HUDEP-2 (cell line): ENCODE data around the gene FOLR1.
A peak's percentile ranks its signal among the peaks of the same experiment; 100 is the strongest.
"Not testable (repeated sequence)": the region's sequence is repeated elsewhere in the genome, so short reads cannot be mapped to it uniquely, and the experiment has no call there.

Experiments used
- DNase-seq, 76 experiments: peaks; one replicate each; lab custom pipeline; 2025; ENCODE audit not compliant: unreplicated experiment in 76 of 76; lab: John Stamatoyannopoulos, UW

Gene FOLR1

DNA sequence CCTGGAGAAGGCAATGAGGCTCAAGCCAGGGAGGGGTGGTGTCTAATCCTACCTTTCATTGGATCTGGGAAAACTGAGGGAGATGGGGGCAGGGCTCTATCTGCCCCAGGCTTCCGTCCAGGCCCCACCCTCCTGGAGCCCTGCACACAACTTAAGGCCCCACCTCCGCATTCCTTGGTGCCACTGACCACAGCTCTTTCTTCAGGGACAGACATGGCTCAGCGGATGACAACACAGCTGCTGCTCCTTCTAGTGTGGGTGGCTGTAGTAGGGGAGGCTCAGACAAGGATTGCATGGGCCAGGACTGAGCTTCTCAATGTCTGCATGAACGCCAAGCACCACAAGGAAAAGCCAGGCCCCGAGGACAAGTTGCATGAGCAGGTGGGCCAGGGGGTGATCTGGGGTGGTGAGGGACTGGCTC is at the start of gene FOLR1:
Gene FOLR1 (plus strand): TSS at position 180 of the 421 bp plus-strand sequence. CDS start 34 bp downstream, at position 214.
- DNase-seq: peak in 1 of 76 experiments; percentile 2

DNA sequence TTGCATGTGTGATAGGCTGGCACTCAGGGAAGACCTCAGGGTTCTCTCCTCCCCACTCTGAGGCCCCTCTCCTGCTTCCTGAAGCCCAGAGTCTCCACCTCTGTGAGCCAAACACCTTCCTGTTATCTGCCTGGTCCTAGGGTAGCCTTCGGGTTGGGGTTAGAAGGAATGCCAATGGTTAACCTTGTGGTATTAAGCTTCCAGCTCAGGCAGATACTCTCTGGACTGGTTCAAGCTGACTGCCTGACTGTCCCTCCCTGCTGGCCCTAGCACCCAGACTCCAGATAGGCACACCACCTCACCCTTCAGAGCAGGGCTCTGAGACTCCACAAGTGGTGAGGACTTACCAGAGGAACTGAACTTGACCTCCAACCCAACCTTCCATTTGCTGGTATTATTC is 49.4 kb upstream of the FOLR1 start:
- DNase-seq: not testable (repeated sequence)

DNA sequence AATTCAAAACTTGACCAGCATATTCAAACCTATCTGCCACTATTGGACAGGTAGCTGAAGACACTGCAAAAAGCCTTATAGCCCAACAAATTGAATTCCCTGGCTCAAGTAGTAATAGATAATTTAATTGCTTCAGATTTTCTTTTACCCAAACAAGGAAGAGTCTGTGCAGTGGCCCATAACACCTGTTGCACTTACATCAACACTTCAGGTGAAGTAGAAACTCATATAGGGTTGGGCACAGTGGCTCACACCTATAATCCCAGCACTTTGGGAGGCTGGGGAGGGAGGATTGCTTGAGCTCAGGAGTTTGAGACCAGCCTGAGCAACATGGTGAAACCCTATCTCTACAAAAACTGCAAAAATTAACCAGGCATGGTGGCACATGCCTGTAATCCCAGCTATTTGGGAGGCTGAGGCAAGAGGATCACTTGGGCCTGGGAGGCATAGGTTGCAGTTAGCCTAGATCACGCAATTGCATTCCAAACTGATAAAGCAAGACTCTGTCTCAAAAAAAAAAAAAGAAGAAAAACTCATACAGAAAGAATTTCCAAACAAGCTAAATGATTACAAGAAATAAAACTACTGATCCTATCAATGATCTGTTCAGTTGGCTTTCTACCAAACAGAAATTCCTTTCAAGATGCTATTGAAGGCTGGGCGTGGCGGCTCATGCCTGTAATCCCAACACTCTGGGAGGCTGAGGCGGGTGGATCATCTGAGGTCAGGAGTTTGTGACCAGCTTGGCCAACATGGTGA is 47.0 kb upstream of the FOLR1 start:
- no peak for DNase-seq

DNA sequence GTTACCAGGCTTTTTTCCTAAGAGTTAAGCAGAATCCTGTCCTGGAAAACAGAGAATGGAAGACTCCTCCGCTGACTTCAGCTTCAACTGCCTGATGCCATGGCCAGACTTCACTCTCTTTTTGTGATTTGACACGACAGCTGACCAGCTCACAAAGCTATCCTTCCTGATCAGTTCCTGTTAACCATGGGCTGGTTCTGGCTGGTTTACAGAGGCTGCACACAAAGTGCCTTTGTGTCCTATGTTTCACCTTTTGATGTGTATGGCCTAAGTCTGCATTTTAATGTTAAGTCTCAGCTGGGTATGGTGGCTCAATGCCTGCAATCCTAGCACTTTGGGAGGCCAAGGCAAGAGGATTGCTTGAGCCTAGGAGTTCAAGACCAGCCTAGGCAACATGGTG is 45.3 kb upstream of the FOLR1 start:
- DNase-seq: no peak

DNA sequence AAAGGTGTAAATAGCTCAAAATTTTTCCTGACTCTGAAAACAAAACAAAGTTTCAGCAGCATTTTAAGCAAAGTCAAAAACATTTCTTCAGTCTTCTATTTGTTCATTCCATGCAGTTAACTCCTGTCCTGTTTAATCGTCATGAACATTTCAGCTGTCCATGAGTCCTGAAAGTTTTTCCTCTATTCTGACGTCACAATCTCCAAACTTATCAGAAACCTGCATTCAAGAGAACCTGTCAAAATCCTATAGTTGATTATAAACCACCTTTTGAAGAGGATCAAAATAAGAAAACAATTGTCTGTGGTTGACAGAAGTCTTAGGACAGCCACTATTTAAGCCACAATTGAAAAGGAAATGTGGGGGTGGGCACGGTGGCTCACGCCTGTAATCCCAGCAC is 41.1 kb upstream of the FOLR1 start:
- no peak for DNase-seq

DNA sequence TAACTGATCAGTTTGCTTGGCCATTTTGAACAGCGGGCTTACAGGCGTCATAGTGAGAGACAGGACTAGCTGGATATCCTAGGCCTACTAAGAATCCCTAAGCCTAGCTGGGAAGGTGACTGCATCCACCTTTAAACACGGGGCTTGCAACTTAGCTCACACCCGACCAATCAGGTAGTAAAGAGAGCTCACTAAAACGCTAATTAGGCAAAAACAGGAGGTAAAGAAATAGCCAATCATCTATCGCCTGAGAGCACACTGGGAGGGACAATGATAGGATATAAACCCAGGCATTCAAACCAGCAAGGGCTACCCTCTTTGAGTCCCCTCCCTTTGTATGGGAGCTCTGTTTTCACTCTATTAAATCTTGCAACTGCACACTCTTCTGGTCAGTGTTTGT is 38.1 kb upstream of the FOLR1 start:
- DNase-seq: not testable (repeated sequence)

DNA sequence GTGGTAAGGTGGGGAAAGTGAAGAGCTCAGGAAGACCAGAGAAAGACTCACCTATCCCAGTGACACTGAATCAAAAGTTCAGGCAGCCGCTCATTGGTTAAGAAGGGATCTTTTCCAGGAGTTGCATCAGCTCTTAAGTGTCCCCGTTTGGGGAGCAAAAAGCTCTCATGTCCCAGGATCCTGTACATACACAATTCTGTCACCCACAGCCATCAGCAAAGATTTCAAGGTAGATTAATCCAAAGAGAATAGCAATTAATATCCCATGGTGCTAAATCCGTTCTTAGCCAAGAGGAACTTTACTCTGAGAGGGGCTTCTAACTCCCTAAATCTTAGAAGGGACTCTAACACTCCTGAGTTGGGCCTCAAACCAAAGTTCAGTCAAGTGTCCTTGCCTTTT is 37.1 kb upstream of the FOLR1 start:
- DNase-seq: no peak

DNA sequence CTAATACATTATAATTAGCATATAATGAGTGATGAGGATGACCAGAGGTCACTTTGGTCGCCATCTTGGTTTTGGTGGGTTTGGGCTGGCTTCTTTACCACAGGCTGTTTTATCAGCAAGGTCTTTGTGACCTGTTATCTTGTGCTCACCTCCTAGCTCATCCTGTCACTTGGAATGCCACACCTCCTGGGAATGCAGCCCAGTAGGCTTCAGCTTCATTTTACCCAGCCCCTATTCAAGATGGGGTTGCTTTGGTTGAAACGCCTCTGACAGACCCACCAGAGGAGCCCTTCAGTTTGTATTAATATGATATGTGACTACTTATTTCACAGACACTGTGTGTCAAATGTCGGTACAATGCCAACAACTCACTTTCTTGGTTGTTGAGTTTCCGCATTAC is 36.2 kb upstream of the FOLR1 start:
- no peak for DNase-seq

DNA sequence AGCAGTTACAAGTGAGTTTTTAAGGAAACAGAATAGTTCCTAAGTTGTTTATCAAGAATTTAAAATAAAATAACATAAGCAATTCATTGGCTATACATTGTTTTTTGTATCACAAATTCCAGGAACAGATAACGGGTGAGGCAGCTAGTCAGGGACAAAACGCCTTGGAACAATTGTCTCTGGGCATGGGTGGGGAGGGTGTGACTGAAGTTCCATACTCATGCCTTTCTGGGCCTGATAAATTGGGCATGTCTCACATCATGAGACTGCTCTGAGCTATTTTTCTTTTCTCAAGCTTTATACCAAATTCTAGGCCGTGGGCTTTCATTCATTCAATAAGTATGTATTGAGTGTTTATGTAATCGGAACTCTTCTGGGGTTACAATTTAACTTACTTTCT is 34.8 kb upstream of the FOLR1 start:
- DNase-seq: peak in 65 of 76 experiments; percentile 9 to 78 (median 48)

DNA sequence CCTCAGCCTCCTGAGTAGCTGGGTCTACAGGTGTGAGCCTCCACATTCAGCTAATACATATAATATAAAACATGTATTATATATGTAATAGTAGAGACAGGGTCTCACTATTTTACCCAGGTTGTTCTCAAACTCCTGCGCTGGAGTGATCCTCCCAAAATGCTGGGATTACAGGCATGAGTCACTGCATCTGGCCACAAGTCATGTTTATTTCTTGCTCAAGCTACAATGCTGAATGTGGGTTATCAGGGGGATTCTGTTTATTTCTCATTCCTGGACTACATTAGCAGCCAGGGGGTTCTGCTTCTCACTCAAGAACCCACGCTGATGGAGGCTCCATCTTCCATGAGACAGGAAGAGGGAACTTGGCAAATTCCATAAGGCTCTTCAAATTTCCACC is 31.6 kb upstream of the FOLR1 start:
- DNase-seq: no peak

DNA sequence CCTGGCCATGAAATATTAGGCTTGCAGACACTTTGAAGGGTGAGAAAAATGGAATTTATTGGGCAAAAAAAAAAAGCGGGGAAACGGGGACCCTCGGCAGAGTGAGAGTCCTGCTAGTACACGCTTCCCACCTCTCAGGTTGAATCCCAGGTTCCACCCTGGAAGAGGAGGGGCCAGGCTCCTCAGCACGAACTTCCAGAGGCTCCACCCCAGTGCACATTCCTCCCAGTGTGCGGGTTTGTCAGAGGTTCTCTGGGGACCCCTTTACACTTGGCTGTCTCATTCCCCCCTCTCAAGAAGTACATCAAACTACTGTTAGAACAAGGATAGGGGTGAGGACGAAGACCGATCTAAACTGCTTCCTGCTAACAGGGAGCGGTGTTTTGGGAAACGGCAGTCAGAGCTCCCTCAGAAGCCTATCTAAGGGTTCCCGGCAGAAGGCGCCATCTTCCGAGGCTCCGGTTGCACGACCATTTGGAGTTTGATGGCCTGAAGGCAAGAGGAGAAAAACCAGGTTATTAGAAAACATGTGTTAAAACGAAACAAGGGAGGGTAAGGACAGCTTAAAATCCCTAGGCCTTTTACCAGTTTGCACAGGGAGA is 28.9 kb upstream of the FOLR1 start:
- DNase-seq: no peak

DNA sequence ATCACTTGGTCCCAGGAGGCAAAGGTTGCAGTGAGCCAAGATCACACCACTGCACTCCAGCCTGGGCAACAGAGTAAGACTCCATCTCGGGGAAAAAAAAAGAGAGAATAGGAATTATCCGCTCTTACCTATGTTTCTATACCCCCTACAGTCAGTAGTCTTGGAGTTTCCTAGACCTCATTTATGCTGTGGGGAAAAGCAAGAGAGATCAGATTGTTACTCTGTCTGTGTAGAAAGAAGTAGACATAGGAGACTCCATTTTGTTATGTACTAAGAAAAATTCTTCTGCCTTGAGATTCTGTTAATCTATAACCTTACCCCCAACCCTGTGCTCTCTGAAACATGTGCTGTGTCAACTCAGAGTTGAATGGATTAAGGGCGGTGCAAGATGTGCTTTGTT is 27.8 kb upstream of the FOLR1 start:
- DNase-seq: not testable (repeated sequence)

DNA sequence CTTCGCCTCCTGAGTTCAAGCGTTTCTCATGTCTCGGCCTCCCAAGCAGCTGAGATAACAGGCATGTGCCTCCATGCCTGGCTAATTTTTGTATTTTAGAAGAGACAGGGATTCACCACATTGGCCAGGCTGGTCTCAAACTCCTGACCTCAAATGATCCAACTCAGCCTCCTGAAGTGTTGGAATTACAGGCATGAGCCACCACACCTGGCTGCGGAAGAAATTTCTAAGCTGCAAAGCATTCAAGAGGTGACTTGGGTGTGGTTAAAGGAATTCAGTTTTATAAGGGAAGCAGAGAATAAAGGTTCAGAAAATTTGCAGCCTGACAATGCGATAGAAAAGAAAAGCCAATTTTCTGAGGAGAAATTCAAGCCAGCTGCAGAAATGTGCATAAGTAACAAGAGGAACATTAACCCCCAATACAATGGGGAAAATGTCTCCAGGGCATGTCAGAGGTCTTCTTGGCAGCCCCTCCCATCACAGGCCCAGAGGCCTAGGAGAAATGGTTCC is 22.8 kb upstream of the FOLR1 start:
- not testable (repeated sequence) for DNase-seq

DNA sequence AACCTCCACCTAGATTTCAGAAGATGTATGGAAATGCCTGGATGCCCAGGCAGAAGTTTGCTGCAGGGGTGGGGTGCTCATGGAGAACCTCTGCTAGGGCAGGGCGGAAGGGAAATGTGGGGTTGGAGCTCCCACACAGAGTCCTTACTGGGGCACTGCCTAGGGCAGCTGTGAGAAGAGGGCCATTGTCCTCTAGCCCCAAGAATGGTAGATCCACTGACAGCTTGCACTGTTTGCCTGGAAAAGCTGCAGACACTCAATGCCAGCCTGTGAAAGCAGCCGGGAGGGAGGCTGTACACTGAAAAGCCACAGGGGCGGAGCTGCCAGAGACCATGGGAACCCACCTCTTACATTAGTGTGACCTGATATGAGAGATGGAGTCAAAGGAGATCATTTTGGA is 22.2 kb upstream of the FOLR1 start:
- not testable (repeated sequence) for DNase-seq

DNA sequence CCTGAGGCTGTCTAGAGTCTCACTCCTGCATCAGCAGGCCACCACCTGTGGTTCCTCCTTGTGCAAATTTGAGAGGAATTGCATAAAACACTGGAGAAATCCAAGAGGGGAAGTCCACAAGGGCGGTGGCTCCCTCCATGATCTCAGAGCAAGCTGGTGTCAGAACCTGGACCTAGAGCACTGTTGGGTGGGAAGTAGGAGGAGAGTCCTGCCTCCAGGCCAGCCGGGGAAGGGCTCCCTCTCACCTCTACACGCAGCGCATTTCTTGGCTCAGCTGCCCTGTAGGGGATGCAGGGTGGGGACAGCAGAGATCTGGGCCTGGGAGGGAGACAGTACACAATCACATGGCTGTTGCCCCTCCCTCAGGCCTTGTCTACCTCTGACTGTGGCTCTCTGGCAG is 19.9 kb upstream of the FOLR1 start:
- not testable (repeated sequence) for DNase-seq

DNA sequence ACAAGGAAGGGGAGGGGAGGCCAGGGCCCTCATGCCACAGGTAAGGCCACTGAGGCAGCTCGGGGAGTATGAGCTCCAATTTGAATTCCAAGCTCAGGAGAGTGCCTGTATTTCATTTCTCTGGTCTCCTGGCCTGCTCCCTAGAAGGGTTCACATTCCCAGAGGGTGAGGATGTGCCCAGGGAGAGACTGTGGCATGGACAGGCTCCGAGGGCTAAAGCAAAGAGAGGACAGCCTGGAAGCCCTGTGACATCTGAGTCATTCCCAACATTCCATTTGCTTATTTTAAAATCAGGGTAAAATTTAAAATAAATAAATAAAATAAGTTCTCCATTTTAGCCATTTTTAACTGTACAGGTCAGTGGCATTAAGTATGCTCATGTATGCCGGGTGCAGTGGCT is 18.6 kb upstream of the FOLR1 start:
- no peak for DNase-seq

DNA sequence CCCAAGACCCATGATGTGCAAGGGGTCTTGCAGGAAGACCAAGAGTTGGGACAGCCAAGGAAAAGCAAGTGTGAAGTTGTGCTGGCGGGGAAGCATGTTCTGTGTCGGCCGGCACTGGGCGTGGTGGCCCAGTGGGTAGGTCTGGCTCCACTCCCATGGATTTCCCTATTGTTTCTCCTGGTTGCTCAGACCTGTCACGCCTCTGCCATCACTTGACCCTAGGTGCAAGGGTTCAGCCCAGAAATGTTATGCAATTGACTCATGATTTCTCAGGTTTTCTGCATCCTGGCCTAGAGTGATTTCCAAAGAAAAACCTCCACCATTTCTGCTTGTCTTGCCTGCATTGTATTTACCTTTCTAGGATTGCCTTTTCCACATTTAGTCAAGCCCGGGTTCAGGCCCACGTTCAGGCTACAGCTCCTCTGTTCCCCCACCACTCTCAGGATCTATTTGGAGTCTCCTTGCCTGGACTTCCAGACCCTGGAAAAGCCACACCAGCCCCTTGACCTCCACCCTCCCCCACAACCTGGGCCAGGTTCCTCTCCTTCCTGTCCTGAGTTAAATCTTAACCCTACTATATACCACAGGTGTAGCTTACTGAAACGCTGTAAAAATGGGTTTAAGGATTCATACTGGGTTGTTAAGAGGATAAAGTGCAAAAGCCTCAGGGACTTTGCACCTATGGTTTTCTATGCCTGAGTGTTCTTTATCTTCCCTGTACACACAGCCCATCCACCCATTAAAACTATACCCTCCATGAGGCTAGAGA is 17.5 kb upstream of the FOLR1 start:
- no peak for DNase-seq

DNA sequence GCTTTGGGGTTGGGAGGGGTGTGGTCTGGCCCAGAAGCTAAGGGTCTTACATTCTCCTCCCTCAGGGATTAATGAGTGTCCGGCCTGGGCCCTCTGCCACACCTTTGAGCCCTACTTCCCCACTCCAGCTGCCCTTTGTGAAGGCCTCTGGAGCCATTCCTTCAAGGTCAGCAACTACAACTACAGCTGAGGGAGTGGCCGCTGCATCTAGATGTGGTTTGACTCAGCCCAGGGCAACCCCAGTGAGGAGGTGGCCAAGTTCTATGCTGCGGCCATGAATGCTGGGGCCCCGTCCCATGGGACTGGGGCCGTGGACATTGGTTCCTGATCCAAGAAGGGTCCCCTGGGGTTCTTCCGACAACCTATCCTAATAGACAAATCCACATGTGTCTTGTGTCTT is 14.3 kb upstream of the FOLR1 start:
- DNase-seq: no peak

DNA sequence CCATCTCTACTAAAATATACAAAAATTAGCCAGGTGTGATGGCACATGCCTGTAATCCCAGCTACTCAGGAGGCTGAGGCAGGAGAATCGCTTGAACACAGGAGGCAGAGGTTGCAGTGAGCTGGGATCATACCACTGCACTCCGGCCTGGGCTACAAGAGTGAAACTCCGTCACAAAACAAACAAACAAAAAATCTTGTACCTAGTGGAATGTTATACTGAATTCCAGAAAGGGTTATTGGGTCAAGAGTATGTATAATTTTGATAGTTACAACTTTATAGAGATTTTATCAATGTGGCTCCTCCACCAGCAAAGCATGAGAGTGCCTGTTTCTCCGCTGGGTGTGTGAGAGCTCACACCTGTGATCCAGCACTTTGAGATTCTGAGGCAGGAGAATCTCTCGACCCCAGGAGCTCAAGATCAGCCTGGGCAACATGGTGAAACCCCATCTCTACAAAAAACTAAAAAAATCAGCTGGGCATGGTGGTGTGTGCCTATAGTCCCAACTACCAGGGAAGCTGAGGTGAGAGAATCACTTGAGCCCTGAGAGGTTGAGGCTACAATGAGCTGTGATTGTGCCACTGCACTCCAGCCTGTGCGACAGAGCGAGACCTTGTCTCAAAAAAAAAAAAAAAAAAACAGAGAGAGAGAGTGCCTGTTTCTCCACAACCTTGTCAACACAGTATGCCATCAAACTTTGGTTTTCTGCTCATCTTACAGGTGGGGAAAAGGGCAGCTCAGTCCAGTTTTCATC is 12.7 kb upstream of the FOLR1 start:
- no peak for DNase-seq

DNA sequence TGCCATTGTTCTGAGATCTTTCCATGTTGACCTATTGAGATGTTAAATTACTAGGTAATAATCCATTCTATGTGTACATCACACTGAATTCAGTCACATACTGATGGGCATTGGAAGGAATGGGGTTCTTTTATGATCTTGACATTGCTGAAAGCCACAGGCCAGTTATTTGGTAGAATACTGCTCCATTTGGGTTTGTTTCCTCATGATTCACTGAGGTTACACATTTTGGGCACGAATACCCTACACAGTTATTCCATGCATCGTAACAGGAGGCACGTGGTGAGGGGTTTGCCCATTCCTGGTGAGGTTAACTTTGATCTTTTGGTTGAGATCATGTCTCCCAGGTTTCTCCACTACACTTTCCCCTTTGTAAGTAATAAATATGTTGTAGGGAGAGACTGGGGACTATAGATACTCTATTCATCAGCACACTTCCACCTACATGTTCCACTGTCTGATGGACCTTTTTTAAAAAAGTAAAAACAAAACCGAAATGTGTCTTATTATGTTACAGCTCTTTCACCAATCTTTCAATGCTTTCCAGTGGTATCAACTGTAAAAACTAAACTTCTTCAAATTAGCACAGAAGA is 12.0 kb upstream of the FOLR1 start:
- no peak for DNase-seq
